Muscle layer of colon (tissue), 2 donors: ENCODE data around the gene SCD5.

Experiments used
- H3K27ac ChIP-seq: one replicate; pipeline ENCODE4 v1.7.0; 2013; ENCODE audit warnings: low read depth, mild to moderate bottlenecking, low read length, moderate library complexity
- H3K27me3 ChIP-seq, 2 donors: one replicate each; pipeline ENCODE4 v1.7.0; 2013; ENCODE audit warnings: low read length in 2 of 2, mild to moderate bottlenecking in 2 of 2; ENCODE audit not compliant: insufficient read depth in 2 of 2, control insufficient read depth in 1 of 2
- H3K36me3 ChIP-seq: one replicate; pipeline ENCODE4 v1.7.0; 2013; ENCODE audit warnings: mild to moderate bottlenecking, low read length; ENCODE audit not compliant: insufficient read depth
- H3K4me1 ChIP-seq: one replicate; pipeline ENCODE4 v1.7.0; 2013; ENCODE audit warnings: mild to moderate bottlenecking, low read length; ENCODE audit not compliant: insufficient read depth
- H3K4me3 ChIP-seq, 2 donors: one replicate each; pipeline ENCODE4 v1.7.0; 2013; ENCODE audit warnings: low read length in 2 of 2, low read depth in 1 of 2, mild to moderate bottlenecking in 1 of 2, moderate library complexity in 1 of 2
- H3K9ac ChIP-seq: one replicate; pipeline ENCODE4 v1.7.0; 2013; ENCODE audit warnings: low read length
- H3K9me3 ChIP-seq: one replicate; pipeline ENCODE4 v1.7.0; 2013; ENCODE audit warnings: mild to moderate bottlenecking, low read length
- donor health status: abdominal sarcoma.
- donor health status: Adenocarcinoma of cecum.

Gene SCD5

GRCh38 chr4:82638479-82638878 is 160.1 kb downstream of the SCD5 start:
- Histone ChIP-seq H3K9me3 (no peaks in the 10 kb centered on the region), H3K36me3 (peaks cover 6% of the 10 kb centered on the region), H3K4me3 (no peak overlapping the region), H3K4me1 (no peaks in the 10 kb centered on the region), H3K9ac (no peak overlapping the region), H3K27ac (no peak overlapping the region), H3K27me3 (no peaks in the 10 kb centered on the region)

- H3K27me3 ChIP-seq = no peaks in the 10 kb centered on the region
- H3K9ac ChIP-seq = no peak overlapping the region
- H3K36me3 ChIP-seq = no peaks in the 10 kb centered on the region
- no peak overlapping the region for H3K4me3 ChIP-seq
- H3K9me3 ChIP-seq = no peaks in the 10 kb centered on the region
- H3K4me1 ChIP-seq = no peaks in the 10 kb centered on the region
- H3K27ac ChIP-seq = no peak overlapping the region
Measured at GRCh38 chr4:82630079-82630478, 168.5 kb downstream of the SCD5 start.

- H3K27ac ChIP-seq = no peak overlapping the region
- H3K9ac ChIP-seq = no peak overlapping the region
- no peaks in the 10 kb centered on the region for H3K27me3 ChIP-seq
- H3K36me3 ChIP-seq = no peaks in the 10 kb centered on the region
- no peaks in the 10 kb centered on the region for H3K9me3 ChIP-seq
- no peak overlapping the region for H3K4me3 ChIP-seq
- H3K4me1 ChIP-seq = no peaks in the 10 kb centered on the region
Measured at GRCh38 chr4:82629238-82630000, 169.2 kb downstream of the SCD5 start.

DNA sequence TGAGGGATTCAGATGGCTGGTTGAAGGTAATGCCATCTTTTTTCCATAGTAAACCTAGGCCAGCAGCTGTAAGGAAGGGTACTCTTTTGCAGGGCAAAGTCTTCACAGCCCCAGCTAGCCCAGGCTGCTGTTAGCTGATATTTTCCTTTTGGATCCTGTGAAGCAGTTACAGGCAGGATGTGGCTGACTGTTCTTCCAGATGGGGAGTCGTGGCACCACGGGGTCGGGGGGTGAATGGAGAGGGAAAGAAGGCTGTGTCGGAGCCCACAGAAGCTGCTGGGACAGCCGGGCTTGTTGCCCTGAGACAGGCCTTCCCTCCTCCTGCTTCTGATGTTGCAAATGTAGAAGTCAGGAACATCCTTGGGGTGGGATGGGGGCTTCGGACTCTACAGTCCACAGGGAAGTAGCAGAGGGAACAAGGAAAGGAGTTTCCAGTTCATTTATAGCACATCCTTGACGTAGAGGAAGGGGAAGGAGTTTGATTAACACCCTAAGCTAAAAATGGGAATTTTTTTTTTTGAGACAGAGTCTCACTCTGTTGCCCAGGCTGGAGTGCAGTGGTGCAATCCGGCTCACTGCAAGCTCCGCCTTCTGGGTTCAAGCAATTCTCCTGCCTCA is 172.2 kb downstream of the SCD5 start:
- Histone ChIP-seq H3K9me3 (no peaks in the 10 kb centered on the region), H3K27me3 (no peaks in the 10 kb centered on the region), H3K9ac (no peak overlapping the region), H3K27ac (no peak overlapping the region), H3K4me3 (no peak overlapping the region), H3K36me3 (no peaks in the 10 kb centered on the region), H3K4me1 (no peaks in the 10 kb centered on the region)

GRCh38 chr4:82624819-82625218 is 173.8 kb downstream of the SCD5 start:
- H3K4me3 ChIP-seq = no peak overlapping the region
- no peak overlapping the region for H3K27ac ChIP-seq
- no peak overlapping the region for H3K9ac ChIP-seq
- H3K27me3 ChIP-seq = no peaks in the 10 kb centered on the region
- no peaks in the 10 kb centered on the region for H3K9me3 ChIP-seq
- H3K4me1 ChIP-seq = no peaks in the 10 kb centered on the region
- no peaks in the 10 kb centered on the region for H3K36me3 ChIP-seq

- H3K4me1 ChIP-seq = no peaks in the 10 kb centered on the region
- no peak overlapping the region for H3K4me3 ChIP-seq
Measured at GRCh38 chr4:82623121-82623683, 175.4 kb downstream of the SCD5 start.

DNA sequence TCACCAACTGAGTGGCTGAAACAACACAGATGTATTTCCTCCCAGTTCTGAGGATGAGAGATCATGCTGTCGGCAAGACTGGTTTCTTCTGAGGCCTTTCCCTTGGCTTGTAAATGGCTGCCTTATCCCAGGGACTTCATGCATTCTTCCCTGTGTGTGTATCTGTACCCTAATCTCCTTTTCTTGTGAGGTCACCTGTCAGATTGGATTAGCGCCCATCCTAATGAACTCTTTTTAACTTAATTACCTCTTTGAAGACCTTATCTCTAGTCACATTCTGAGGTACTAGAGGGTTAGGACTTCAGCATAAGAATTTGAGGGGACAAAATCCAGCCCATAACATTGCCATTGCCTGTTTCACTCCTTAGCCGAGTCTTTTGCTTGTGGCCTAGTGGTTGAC is 177.3 kb downstream of the SCD5 start:
- H3K9me3 ChIP-seq = no peaks in the 10 kb centered on the region
- H3K36me3 ChIP-seq = no peaks in the 10 kb centered on the region
- H3K27ac ChIP-seq = no peak overlapping the region
- no peaks in the 10 kb centered on the region for H3K27me3 ChIP-seq
- H3K4me1 ChIP-seq = no peaks in the 10 kb centered on the region
- H3K9ac ChIP-seq = no peak overlapping the region
- no peak overlapping the region for H3K4me3 ChIP-seq

More at GRCh38 chr4:82623121-82623683, 175.4 kb downstream of the SCD5 start:
- Histone ChIP-seq H3K27ac (no peak overlapping the region), H3K9me3 (no peaks in the 10 kb centered on the region), H3K27me3 (no peaks in the 10 kb centered on the region), H3K36me3 (no peaks in the 10 kb centered on the region), H3K9ac (no peak overlapping the region)

DNA sequence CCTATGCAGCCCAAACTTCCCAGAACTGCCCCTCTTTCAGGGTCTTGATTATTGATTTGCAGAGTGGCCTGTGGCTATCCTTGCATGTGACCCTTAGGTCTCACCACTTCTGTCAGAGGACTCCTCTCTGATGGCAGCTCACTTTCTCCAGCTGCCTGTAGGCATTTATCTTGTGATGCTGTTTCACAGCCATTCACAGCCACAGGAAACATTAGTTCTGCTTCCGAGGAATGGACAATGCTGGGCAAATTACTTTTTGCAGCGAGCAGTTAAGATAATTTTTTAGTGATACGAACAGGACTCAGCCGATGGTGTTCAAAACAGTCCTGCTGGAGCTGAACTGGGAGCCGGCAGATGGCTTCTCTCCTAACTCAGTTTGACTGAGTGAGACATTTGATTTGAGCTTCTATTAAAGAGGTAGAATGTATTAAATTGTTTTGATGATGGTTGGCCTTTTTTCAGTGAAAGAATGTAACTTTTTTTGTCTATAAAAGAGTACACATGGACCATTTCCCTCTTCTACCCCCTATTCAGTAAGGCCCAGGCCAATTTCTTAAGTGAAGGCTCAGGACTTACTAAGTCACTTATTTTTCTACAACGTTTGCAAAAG is 178.4 kb downstream of the SCD5 start:
- Histone ChIP-seq H3K4me1 (no peaks in the 10 kb centered on the region), H3K9me3 (no peaks in the 10 kb centered on the region), H3K4me3 (no peak overlapping the region), H3K27ac (no peak overlapping the region), H3K9ac (no peak overlapping the region), H3K36me3 (no peaks in the 10 kb centered on the region), H3K27me3 (no peaks in the 10 kb centered on the region)

GRCh38 chr4:82618103-82618720 is 180.4 kb downstream of the SCD5 start:
- H3K9me3 ChIP-seq = no peaks in the 10 kb centered on the region
- H3K4me1 ChIP-seq = no peaks in the 10 kb centered on the region

GRCh38 chr4:82614838-82615449 is 183.7 kb downstream of the SCD5 start:
- no peaks in the 10 kb centered on the region for H3K27me3 ChIP-seq
- no peak overlapping the region for H3K27ac ChIP-seq
- H3K9me3 ChIP-seq = no peaks in the 10 kb centered on the region
- no peaks in the 10 kb centered on the region for H3K36me3 ChIP-seq
- H3K4me3 ChIP-seq = no peak overlapping the region
- H3K9ac ChIP-seq = no peak overlapping the region
- H3K4me1 ChIP-seq = no peaks in the 10 kb centered on the region

More at GRCh38 chr4:82618103-82618720, 180.4 kb downstream of the SCD5 start:
- Histone ChIP-seq H3K27ac (no peak overlapping the region), H3K36me3 (no peaks in the 10 kb centered on the region), H3K4me3 (no peak overlapping the region), H3K27me3 (no peaks in the 10 kb centered on the region), H3K9ac (no peak overlapping the region)

GRCh38 chr4:82613121-82613520 is 185.5 kb downstream of the SCD5 start:
- no peak overlapping the region for H3K27ac ChIP-seq
- H3K4me1 ChIP-seq = no peaks in the 10 kb centered on the region
- no peaks in the 10 kb centered on the region for H3K36me3 ChIP-seq
- H3K9ac ChIP-seq = no peak overlapping the region
- H3K9me3 ChIP-seq = no peaks in the 10 kb centered on the region
- H3K4me3 ChIP-seq = no peak overlapping the region
- no peaks in the 10 kb centered on the region for H3K27me3 ChIP-seq
